DOHH2 (cell line): ENCODE measurements around the gene TTF1.
A peak's percentile ranks its signal among the peaks of the same experiment; 100 is the strongest.

ENCODE experiments used
- H3F3A ChIP-seq: fragments of 200-600 bp; sonication (generic), shearing (Covaris generic); 2 replicates; pipeline ENCODE4 v1.6.0; 2016; ENCODE audit warnings: antibody characterized with exemption, mild to moderate bottlenecking; ENCODE audit not compliant: control insufficient read depth, insufficient read depth
- H3K27ac ChIP-seq: fragments of 200-600 bp; sonication (generic); 2 replicates; pipeline ENCODE4 v1.5.1; 2014; ENCODE audit warnings: low read depth, mild to moderate bottlenecking, low read length, moderate library complexity
- H3K27me3 ChIP-seq: fragments of 200-600 bp; sonication (generic); 2 replicates; pipeline ENCODE4 v1.6.1; 2014; ENCODE audit warnings: mild to moderate bottlenecking, low read length, mixed read lengths; ENCODE audit not compliant: control insufficient read depth
- H3K36me3 ChIP-seq: fragments of 200-600 bp; sonication (generic); 2 replicates; pipeline ENCODE4 v1.6.1; 2014; ENCODE audit warnings: mild to moderate bottlenecking, low read length, moderate library complexity, mixed read lengths; ENCODE audit not compliant: control insufficient read depth
- H3K4me1 ChIP-seq: fragments of 200-600 bp; sonication (generic); 2 replicates; pipeline ENCODE4 v1.6.1; 2014; ENCODE audit warnings: mild to moderate bottlenecking, low read length, mixed read lengths; ENCODE audit not compliant: control insufficient read depth
- H3K4me2 ChIP-seq: fragments of 200-600 bp; sonication (generic); 2 replicates; pipeline ENCODE4 v1.6.0; 2014; ENCODE audit warnings: mild to moderate bottlenecking, low read length, moderate library complexity
- H3K4me3 ChIP-seq: fragments of 200-600 bp; sonication (generic); 2 replicates; pipeline ENCODE4 v1.5.1; 2014; ENCODE audit warnings: mild to moderate bottlenecking, low read length, mixed read lengths
- H3K79me2 ChIP-seq: fragments of 200-600 bp; sonication (generic); 2 replicates; pipeline ENCODE4 v1.6.1; 2014; ENCODE audit warnings: mild to moderate bottlenecking, low read length, mixed read lengths; ENCODE audit not compliant: control insufficient read depth
- H3K9me2 ChIP-seq: fragments of 200-600 bp; sonication (generic); replicated peaks from 2 replicates; pipeline ENCODE4 v1.6.1; 2014; ENCODE audit warnings: mild to moderate bottlenecking, low read length, mixed read lengths; ENCODE audit not compliant: control insufficient read depth
- H3K9me3 ChIP-seq: fragments of 200-600 bp; sonication (generic); 2 replicates; pipeline ENCODE4 v1.6.1; 2014; ENCODE audit warnings: antibody characterized with exemption, low read length, mixed read lengths; ENCODE audit not compliant: control insufficient read depth, insufficient read depth
- H4K20me1 ChIP-seq: fragments of 200-600 bp; sonication (generic); 2 replicates; pipeline ENCODE4 v1.6.0; 2014; ENCODE audit warnings: low read depth, mild to moderate bottlenecking, antibody characterized with exemption, low read length, moderate library complexity; ENCODE audit not compliant: control insufficient read depth, insufficient read depth
- EZH2phosphoT487 ChIP-seq: fragments of 200-600 bp; sonication (generic); IDR thresholded peaks from 2 replicates; pipeline ENCODE4 v1.6.1; 2017; ENCODE audit warnings: borderline replicate concordance, mild to moderate bottlenecking, antibody characterized with exemption, low read length, moderate library complexity, mixed read lengths
- TF ChIP-seq, protein P1 (sequence below): fragments of 200-600 bp; sonication (generic); IDR thresholded peaks from one replicate; pipeline ENCODE4 v1.5.1; 2014; ENCODE audit warnings: antibody characterized with exemption, mild to moderate bottlenecking, low read depth, low read length; ENCODE audit not compliant: poor library complexity, severe bottlenecking

The TTF1 gene

DNA sequence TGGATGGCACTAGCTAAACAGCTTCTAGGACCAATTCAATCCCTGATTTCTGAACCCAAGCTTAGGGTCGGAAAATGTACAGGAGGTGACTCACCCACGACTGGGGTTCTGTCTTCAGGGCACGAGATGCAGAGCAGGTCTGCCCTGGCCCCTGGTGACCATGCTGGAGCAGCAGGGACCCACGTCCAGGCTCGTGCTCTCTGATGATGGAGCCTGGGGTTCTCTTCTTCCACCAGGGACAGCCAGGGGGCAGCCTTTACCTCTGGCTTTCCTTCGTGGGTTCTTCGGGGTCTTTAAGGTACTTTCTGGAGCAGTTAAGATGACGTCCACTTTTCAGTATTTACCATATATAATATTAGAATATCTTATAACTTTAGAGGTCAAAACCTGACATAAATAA, 5.4 kb upstream of the TTF1 start:
- no peaks in the 10 kb centered on the region for H3K36me3 ChIP-seq
- no peaks in the 10 kb centered on the region; the same call in 1 of the 2 replicates for H3F3A ChIP-seq
- peaks cover 46% of the 10 kb centered on the region for H3K27me3 ChIP-seq
- H3K4me3 ChIP-seq, result no peak overlapping the region
- TF ChIP-seq EZH2phosphoT487, result no peak
- TF ChIP-seq, protein P1, sequence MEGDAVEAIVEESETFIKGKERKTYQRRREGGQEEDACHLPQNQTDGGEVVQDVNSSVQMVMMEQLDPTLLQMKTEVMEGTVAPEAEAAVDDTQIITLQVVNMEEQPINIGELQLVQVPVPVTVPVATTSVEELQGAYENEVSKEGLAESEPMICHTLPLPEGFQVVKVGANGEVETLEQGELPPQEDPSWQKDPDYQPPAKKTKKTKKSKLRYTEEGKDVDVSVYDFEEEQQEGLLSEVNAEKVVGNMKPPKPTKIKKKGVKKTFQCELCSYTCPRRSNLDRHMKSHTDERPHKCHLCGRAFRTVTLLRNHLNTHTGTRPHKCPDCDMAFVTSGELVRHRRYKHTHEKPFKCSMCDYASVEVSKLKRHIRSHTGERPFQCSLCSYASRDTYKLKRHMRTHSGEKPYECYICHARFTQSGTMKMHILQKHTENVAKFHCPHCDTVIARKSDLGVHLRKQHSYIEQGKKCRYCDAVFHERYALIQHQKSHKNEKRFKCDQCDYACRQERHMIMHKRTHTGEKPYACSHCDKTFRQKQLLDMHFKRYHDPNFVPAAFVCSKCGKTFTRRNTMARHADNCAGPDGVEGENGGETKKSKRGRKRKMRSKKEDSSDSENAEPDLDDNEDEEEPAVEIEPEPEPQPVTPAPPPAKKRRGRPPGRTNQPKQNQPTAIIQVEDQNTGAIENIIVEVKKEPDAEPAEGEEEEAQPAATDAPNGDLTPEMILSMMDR, result peak; percentile 73
- H3K9me2 ChIP-seq, result no peaks in the 10 kb centered on the region
- no peak overlapping the region for H3K27ac ChIP-seq
- no peaks in the 10 kb centered on the region for H3K79me2 ChIP-seq
- no peaks in the 10 kb centered on the region for H4K20me1 ChIP-seq
- peaks cover 34% of the 10 kb centered on the region for H3K4me1 ChIP-seq
- no peak overlapping the region for H3K4me2 ChIP-seq
- H3K9me3 ChIP-seq, result no peaks in the 10 kb centered on the region

DNA sequence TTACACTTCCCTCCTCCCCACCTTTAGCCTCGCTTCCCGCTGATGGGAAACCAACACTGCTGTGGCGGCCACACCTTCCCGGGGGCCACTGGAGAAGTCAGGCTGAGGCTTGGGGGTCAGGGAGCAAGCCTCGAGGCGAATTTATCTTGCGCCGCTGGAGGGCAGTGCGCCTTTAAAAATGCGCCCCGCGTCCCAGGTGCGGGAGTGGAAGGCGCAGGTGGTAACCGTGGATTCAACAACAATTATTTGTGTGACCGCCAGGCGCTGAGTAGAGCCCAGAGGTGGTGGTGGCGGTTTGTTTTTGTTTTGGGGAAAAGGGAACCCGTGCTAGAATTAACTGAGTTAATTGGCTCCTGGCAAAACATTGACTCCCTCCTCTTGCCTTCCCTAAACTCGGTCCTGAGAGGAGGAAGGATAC, 4.5 kb upstream of the TTF1 start:
- H3K9me3 ChIP-seq, result no peaks in the 10 kb centered on the region
- peaks cover 38% of the 10 kb centered on the region for H3K4me1 ChIP-seq
- H3K36me3 ChIP-seq, result no peaks in the 10 kb centered on the region
- H3K27ac ChIP-seq, result no peak overlapping the region
- H3K9me2 ChIP-seq, result no peaks in the 10 kb centered on the region
- peak overlapping the region; percentile 83 for H3K4me2 ChIP-seq
- no peaks in the 10 kb centered on the region; the same call in 1 of the 2 replicates for H3F3A ChIP-seq
- H3K79me2 ChIP-seq, result peaks cover 7% of the 10 kb centered on the region
- H3K4me3 ChIP-seq, result peak overlapping the region; percentile 68
- no peak for TF ChIP-seq EZH2phosphoT487
- TF ChIP-seq, protein P1, result peak; percentile 83
- H3K27me3 ChIP-seq, result peaks cover 46% of the 10 kb centered on the region
- no peaks in the 10 kb centered on the region for H4K20me1 ChIP-seq

DNA sequence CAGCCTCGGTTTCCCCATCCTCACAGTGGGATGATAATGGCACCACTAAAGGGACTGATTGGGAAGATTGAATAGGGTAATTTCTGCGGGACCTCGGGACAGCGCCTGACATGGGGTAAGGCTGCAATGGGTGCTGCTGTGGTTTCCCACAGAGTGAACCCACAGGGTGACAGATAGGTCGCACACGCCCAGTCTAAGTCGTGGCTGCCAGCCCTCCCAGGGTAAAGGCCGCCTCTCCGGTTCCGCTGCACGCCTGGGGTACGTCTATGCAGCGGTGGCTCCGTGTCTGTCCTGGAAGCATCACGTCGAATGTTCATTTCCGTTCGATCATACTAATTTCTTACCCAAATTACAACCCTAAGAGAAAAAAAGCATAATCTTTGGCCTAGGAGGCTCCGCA, 4.0 kb upstream of the TTF1 start:
- peaks cover under 1% of the 10 kb centered on the region; the same call in 1 of the 2 replicates for H3F3A ChIP-seq
- peaks cover 42% of the 10 kb centered on the region for H3K4me1 ChIP-seq
- H3K79me2 ChIP-seq, result peaks cover 12% of the 10 kb centered on the region
- H3K9me3 ChIP-seq, result no peaks in the 10 kb centered on the region
- peaks cover 46% of the 10 kb centered on the region for H3K27me3 ChIP-seq
- no peaks in the 10 kb centered on the region for H3K36me3 ChIP-seq
- H4K20me1 ChIP-seq, result 0 out of 2 replicates have a peak, but pooled peaks cover 2% of the 10 kb centered on the region
- H3K27ac ChIP-seq, result no peak overlapping the region
- peak overlapping the region; percentile 83 for H3K4me2 ChIP-seq
- TF ChIP-seq, protein P1, result no peak
- no peak for TF ChIP-seq EZH2phosphoT487
- H3K9me2 ChIP-seq, result no peaks in the 10 kb centered on the region
- H3K4me3 ChIP-seq, result peak overlapping the region; percentile 68
